Spleen (tissue), 11 donors: Measurements from ENCODE around the gene CT47C1. TPM values are rescaled to one million over a fixed set of nuclear protein-coding genes. Genes with fewer than 3 reads are reported as not detected.

ENCODE experiments used
- DNase-seq: peaks from one replicate; pipeline ENCODE4 v3.0.0-alpha.2; 2020
- H3K27ac ChIP-seq, 8 donors: fragments of 200-600 bp; sonication (generic) in 7 of 8; 1 replicate in 4 of 8; 2 replicates in 4 of 8; pipeline versions ENCODE4 v1.5.0 to v1.8.0; 2016 to 2021; ENCODE audit warnings: inconsistent platforms in 4 of 8, mild to moderate bottlenecking in 4 of 8, moderate library complexity in 1 of 8
- H3K27me3 ChIP-seq, 7 donors: fragments of 200-600 bp; sonication (generic) in 6 of 7; replicated peaks in 1 of 7; 1 replicate in 4 of 7; 2 replicates in 3 of 7; pipeline versions ENCODE4 v1.5.0 to v1.8.0; 2016 to 2021; ENCODE audit warnings: inconsistent platforms in 3 of 7, mild to moderate bottlenecking in 1 of 7
- H3K36me3 ChIP-seq, 6 donors: fragments of 200-600 bp; sonication (generic) in 5 of 6; 1 replicate in 4 of 6; 2 replicates in 2 of 6; pipeline versions ENCODE4 v1.5.0 to v1.8.0; 2016 to 2021; ENCODE audit warnings: inconsistent platforms in 2 of 6
- H3K4me1 ChIP-seq, 6 donors: fragments of 200-600 bp; sonication (generic) in 5 of 6; 1 replicate in 3 of 6; 2 replicates in 3 of 6; pipeline versions ENCODE4 v1.5.0 to v1.8.0; 2016 to 2021; ENCODE audit warnings: inconsistent platforms in 3 of 6
- H3K4me3 ChIP-seq, 8 donors: fragments of 200-600 bp; sonication (generic) in 7 of 8; 1 replicate in 4 of 8; 2 replicates in 4 of 8; pipeline versions ENCODE4 v1.5.0 to v1.8.0; 2016 to 2021; ENCODE audit warnings: inconsistent platforms in 4 of 8, mild to moderate bottlenecking in 4 of 8, moderate library complexity in 2 of 8
- H3K9me3 ChIP-seq, 8 donors: fragments of 200-600 bp; sonication (generic) in 7 of 8; 1 replicate in 4 of 8; 2 replicates in 4 of 8; pipeline versions ENCODE4 v1.5.0 to v1.8.0; 2016 to 2021; ENCODE audit warnings: inconsistent platforms in 4 of 8
- POLR2A ChIP-seq, 3 donors: fragments of 450-650 bp; IDR thresholded peaks; one replicate each; pipeline ENCODE4 v1.5.1; 2017; ENCODE audit warnings: antibody characterized with exemption in 3 of 3, mild to moderate bottlenecking in 1 of 3
- POLR2AphosphoS5 ChIP-seq, 3 donors: sonication (generic); formaldehyde crosslinking; IDR thresholded peaks; one replicate each; pipeline ENCODE4 v1.5.1; 2017; ENCODE audit warnings: antibody characterized with exemption in 3 of 3
- WGBS, 5 donors: extraction: QIAGEN DNeasy Blood & Tissue Kit in 3 of 5; methylation state at CpG; one replicate each; pipeline versions ENCODE4 v1.1.5 to v1.1.7; 2013 to 2018; 5-methylcytosine and 5-hydroxymethylcytosine counted together
- intact Hi-C: fragments of 100-400 bp; cut with DNase I; formaldehyde crosslinking; loops from one replicate; pipeline ENCODE4 v1.15.0; 2023; ENCODE audit warnings: low total_unique reads
- polyA plus RNA-seq, 3 donors: library from polyadenylated mRNA; stranded (reverse); fragments of 200-250 nt; gene quantifications; one replicate each; pipeline ENCODE4 v1.2.1, GENCODE V29; 2013
- total RNA-seq, 7 donors: library from RNA; depleted of rRNA in 3 of 7; stranded (reverse); fragments of >200 nt in 3 of 7; fragmentation: NEBNext Ultra II Directional in 4 of 7; extraction: Animal tissue kit (Norgen Biotek cat#: 25700) in 4 of 7; gene quantifications; one replicate each; pipeline versions ENCODE4 v1.1.0 to v1.2.1, GENCODE V29; 2016 to 2021
- TF ChIP-seq, protein P1 (sequence below), 11 experiments: fragments of 200-600 bp in 7 of 11; fragments of 450-650 bp in 4 of 11; sonication (generic) in 4 of 11; IDR thresholded peaks in 8 of 11; conservative IDR thresholded peaks in 3 of 11; 1 replicate in 7 of 11; 2 replicates in 4 of 11; pipeline versions ENCODE4 v1.4.0 to v1.8.0; 2016 to 2021; ENCODE audit warnings: antibody characterized with exemption in 11 of 11, inconsistent platforms in 4 of 11, mild to moderate bottlenecking in 1 of 11
- donor health status: healthy with polysubstance abuse.
- donor health status: DM: no; HTN: no; CAD: no; lungs with moderate emphysema.
- donor health status: DM: no; HTN: no; CAD: no.
- donor health status: Bipolar disorder and iron deficiency.
- donor health status: healthy.
- donor health status: DM: no; HTN: no; CAD: no.
- donor health status: DM: yes; HTN: yes; CAD: no.

The CT47C1 gene
- total and polyA plus RNA-seq, 10 donors, result not detected

DNA sequence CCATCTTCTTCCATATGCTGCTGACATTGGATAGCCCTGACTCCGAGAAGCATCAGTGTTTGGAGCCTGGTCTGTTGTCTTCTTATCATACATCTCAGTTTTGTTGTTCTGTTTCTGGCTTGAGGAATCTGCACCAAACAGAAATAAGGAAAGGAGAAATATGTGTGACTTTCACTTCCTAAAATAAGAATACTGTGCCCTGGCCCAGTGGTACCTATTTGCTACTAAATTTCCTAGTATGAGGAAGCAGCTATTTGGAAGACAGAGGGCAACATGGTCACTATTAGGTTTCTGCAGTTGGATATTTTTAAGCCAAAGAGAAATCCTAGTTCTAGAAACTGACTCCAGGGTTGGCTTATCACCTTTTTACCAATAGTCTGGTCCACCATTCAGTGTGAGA, 16.8 kb downstream of the CT47C1 start:
- intact Hi-C loops, result no loop called here
- Histone ChIP-seq H3K4me1 (no peaks in the 10 kb centered on the region), H3K9me3 (no peaks in the 10 kb centered on the region), H3K4me3 (no peak overlapping the region), H3K27me3 (peaks cover 0 to 6% (median 0%) of the 10 kb centered on the region in 7 donors), H3K36me3 (no peaks in the 10 kb centered on the region), H3K27ac (no peak overlapping the region)
- 77 to 90% (median 88%) methylated on average over 1 of the region's 1 CpG for WGBS, 5 donors
- DNase-seq, result no peak
- TF ChIP-seq POLR2A (IDR thresholded peaks at IDR 0.05) (no peak), POLR2AphosphoS5 (IDR thresholded peaks at IDR 0.05) (no peak)
- TF ChIP-seq, protein P1, sequence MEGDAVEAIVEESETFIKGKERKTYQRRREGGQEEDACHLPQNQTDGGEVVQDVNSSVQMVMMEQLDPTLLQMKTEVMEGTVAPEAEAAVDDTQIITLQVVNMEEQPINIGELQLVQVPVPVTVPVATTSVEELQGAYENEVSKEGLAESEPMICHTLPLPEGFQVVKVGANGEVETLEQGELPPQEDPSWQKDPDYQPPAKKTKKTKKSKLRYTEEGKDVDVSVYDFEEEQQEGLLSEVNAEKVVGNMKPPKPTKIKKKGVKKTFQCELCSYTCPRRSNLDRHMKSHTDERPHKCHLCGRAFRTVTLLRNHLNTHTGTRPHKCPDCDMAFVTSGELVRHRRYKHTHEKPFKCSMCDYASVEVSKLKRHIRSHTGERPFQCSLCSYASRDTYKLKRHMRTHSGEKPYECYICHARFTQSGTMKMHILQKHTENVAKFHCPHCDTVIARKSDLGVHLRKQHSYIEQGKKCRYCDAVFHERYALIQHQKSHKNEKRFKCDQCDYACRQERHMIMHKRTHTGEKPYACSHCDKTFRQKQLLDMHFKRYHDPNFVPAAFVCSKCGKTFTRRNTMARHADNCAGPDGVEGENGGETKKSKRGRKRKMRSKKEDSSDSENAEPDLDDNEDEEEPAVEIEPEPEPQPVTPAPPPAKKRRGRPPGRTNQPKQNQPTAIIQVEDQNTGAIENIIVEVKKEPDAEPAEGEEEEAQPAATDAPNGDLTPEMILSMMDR (IDR thresholded peaks at IDR 0.05 in 8 of 11, conservative IDR thresholded peaks at IDR 0.05 in 3 of 11), result no peak

- intact Hi-C loops, result no loop called here
- no peak overlapping the region for H3K27ac ChIP-seq
- no peaks in the 10 kb centered on the region for H3K4me1 ChIP-seq
- no peaks in the 10 kb centered on the region for H3K36me3 ChIP-seq
- WGBS, 5 donors, result 74 to 100% (median 96%) methylated on average over 1 of the region's 1 CpG
- H3K4me3 ChIP-seq, result no peak overlapping the region
- H3K9me3 ChIP-seq, result no peaks in the 10 kb centered on the region
- no peak for DNase-seq
- TF ChIP-seq, protein P1 (IDR thresholded peaks at IDR 0.05 in 8 of 11, conservative IDR thresholded peaks at IDR 0.05 in 3 of 11), result no peak
- TF ChIP-seq POLR2AphosphoS5 (IDR thresholded peaks at IDR 0.05) (no peak), POLR2A (IDR thresholded peaks at IDR 0.05) (no peak)
- peaks cover 0 to 6% (median 0%) of the 10 kb centered on the region in 7 donors for H3K27me3 ChIP-seq
Measured at GRCh38 chrX:119090627-119091026, 17.8 kb downstream of the CT47C1 start.

DNA sequence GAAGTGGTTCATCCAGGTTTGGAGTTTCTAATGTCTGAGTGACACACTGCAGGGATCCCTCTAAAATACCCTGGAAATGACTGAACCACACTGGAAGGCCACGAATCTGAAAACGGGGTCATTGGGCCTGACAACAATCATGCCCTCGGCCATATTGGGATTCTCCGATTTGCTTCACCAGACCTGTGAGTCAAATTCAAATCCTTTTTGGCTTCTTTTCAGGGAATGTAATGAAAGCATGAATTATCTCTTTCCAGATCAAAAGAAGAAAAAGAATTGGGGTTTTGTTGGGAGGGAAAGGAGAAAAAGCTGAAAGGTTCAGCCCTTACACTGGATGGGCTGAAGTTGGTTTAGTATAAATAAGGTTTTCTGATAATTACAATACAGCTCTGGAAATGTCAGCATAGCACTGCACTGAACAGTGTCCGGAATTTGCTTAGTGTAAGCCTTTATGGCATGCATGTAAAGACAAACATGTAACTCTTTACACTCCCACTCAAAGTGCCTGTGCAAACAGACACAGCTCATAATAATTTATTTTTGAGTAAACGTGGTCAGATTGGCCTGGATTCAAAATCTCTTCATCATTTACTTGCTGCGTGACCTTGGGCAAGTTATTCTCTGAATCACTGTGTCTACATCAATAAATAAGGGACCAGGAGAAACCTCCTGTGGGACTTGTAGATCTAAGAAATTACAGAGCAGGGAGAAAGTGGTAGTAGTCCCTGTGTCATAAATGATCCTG, 21.4 kb downstream of the CT47C1 start:
- Histone ChIP-seq H3K4me3 (no peak overlapping the region), H3K9me3 (no peaks in the 10 kb centered on the region), H3K4me1 (no peaks in the 10 kb centered on the region), H3K27me3 (peaks cover 0 to 6% (median 0%) of the 10 kb centered on the region in 7 donors), H3K36me3 (no peaks in the 10 kb centered on the region), H3K27ac (no peak overlapping the region)
- TF ChIP-seq POLR2A (IDR thresholded peaks at IDR 0.05), result no peak
- TF ChIP-seq, protein P1 (IDR thresholded peaks at IDR 0.05 in 8 of 11, conservative IDR thresholded peaks at IDR 0.05 in 3 of 11), result no peak
- TF ChIP-seq POLR2AphosphoS5 (IDR thresholded peaks at IDR 0.05), result no peak
- intact Hi-C loops, result no loop called here
- WGBS, 5 donors, result 72 to 89% (median 82%) methylated on average over 7 of the region's 7 CpGs
- DNase-seq, result no peak

GRCh38 chrX:119094819-119095218, 22.0 kb downstream of the CT47C1 start:
- DNase-seq, result no peak
- intact Hi-C loops, result no loop called here
- Histone ChIP-seq H3K4me1 (no peaks in the 10 kb centered on the region), H3K9me3 (no peaks in the 10 kb centered on the region), H3K27ac (no peak overlapping the region), H3K4me3 (no peak overlapping the region), H3K36me3 (no peaks in the 10 kb centered on the region), H3K27me3 (peaks cover 0 to 6% (median 0%) of the 10 kb centered on the region in 7 donors)
- TF ChIP-seq POLR2AphosphoS5 (IDR thresholded peaks at IDR 0.05), result no peak
- no peak for TF ChIP-seq POLR2A (IDR thresholded peaks at IDR 0.05)
- TF ChIP-seq, protein P1 (IDR thresholded peaks at IDR 0.05 in 8 of 11, conservative IDR thresholded peaks at IDR 0.05 in 3 of 11), result no peak
- 57 to 100% (median 76%) methylated on average over 3 of the region's 3 CpGs for WGBS, 5 donors
